HEK293T (cell line): Measurements from ENCODE around the gene ZC3H4.

ENCODE experiments used
- FOXM1 ChIP-seq: fragments of 450-650 bp; IDR thresholded peaks from 2 replicates; pipeline ENCODE4 v1.6.1; 2017; ENCODE audit warnings: mild to moderate bottlenecking, borderline replicate concordance
- SP1 ChIP-seq: fragments of 450-650 bp; IDR thresholded peaks from 2 replicates; pipeline ENCODE4 v1.6.1; 2017
- TF ChIP-seq, protein P1 (sequence below): fragments of 450-650 bp; IDR thresholded peaks from 2 replicates; pipeline ENCODE4 v1.6.1; 2016

DNA sequence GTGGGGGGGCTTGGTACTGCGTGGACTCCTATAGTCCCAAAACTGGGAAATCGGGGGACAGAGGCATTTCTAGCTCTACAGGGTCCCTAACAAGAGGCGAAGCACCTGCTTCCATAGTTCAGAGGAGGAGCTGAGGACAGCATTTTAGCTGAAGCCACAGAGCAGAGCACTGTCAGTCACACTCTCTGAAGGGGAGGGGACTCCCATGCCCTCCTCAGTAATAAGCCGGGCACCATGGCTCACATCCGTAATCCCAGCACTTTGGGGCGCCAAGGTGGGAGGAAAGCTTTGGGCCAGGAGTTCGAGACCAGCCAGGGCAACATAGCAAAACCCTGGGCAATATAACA lies 90.2 kb downstream of the ZC3H4 start:
- TF ChIP-seq, protein P1, sequence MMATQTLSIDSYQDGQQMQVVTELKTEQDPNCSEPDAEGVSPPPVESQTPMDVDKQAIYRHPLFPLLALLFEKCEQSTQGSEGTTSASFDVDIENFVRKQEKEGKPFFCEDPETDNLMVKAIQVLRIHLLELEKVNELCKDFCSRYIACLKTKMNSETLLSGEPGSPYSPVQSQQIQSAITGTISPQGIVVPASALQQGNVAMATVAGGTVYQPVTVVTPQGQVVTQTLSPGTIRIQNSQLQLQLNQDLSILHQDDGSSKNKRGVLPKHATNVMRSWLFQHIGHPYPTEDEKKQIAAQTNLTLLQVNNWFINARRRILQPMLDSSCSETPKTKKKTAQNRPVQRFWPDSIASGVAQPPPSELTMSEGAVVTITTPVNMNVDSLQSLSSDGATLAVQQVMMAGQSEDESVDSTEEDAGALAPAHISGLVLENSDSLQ, result no peak
- TF ChIP-seq FOXM1 (no peak), SP1 (no peak)
